GM10266 (cell line): Measurements from ENCODE around the gene TAF1C.

Experiments used
- DNase-seq: peaks from one replicate; pipeline ENCODE4 v3.0.0; 2012; ENCODE audit errors: extremely low spot score
- CTCF ChIP-seq: IDR thresholded peaks from 2 replicates; pipeline ENCODE4 v1.5.1; 2012; ENCODE audit warnings: mild to moderate bottlenecking, low read depth; ENCODE audit not compliant: control insufficient read depth, insufficient read depth; ENCODE audit errors: missing control alignments

TAF1C gene

GRCh38 chr16:84186685-84187437, at the start of gene TAF1C:
TAF1C (minus strand) TSS chr16:84187057; CDS start chr16:84184988, 2,069 bp downstream.
- peak; percentile 93 for TF ChIP-seq CTCF
- peak; percentile 98 for DNase-seq

- DNase-seq: no peak
- no peak for TF ChIP-seq CTCF
Observed at GRCh38 chr16:84234321-84235241, 47.7 kb upstream of the TAF1C start.

- DNase-seq: no peak
- no peak for TF ChIP-seq CTCF
Observed at GRCh38 chr16:84233748-84234147, 46.9 kb upstream of the TAF1C start.

GRCh38 chr16:84232969-84233368, 46.1 kb upstream of the TAF1C start:
- TF ChIP-seq CTCF: no peak
- no peak for DNase-seq

GRCh38 chr16:84232060-84232459, 45.2 kb upstream of the TAF1C start:
- no peak for TF ChIP-seq CTCF
- no peak for DNase-seq

GRCh38 chr16:84229471-84229870, 42.6 kb upstream of the TAF1C start:
- DNase-seq: no peak
- no peak for TF ChIP-seq CTCF
